SH-SY5Y (cell line): ENCODE data around the gene MMS19.

Experiments used
- GATA2 ChIP-seq: IDR thresholded peaks from 2 replicates; pipeline ENCODE4 v1.6.1; 2011; ENCODE audit warnings: mild to moderate bottlenecking, low read depth, low read length
- GATA3 ChIP-seq: IDR thresholded peaks from 2 replicates; pipeline ENCODE4 v1.6.1; 2011; ENCODE audit warnings: low read depth, mild to moderate bottlenecking, low read length, moderate library complexity

DNA sequence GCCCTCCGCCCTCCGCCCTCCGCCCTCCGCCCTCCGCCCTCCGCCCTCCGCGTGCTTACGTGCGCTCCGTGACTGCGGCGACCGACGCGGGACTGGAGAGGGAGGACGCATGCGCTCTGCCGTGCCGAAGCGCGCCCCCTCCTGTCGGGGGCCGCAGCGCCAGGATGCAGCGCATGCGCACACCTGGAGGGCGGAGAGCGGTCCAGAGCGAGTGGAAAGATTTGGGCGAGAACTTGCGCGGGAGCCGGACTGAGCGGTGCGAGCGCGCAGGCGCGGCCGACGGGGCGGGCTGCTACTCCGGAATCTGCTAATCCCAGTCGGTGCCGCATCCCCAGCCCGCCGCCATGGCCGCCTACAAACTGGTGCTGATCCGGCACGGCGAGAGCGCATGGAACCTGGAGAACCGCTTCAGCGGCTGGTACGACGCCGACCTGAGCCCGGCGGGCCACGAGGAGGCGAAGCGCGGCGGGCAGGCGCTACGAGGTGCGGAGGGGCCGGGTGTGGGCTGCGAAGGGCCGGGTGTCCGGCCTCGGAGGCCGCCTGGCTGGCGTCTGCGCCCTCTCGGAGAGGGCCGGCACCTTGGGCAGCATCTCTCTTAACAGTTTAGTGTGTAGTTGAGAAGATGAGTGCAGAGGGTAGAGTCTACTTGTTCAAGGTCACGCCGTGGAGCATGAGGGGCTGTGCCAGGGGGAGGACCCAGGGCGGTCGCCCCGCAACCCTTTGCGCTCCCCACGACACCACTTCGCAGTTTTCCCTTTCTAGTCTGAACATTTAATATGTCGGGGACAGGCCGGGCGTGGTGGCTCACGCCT lies 72.1 kb downstream of the MMS19 start, which contains the start of gene PGAM1:
- TF ChIP-seq GATA2 (no peak), GATA3 (no peak)
